Measurements from ENCODE around the gene EN2.
"Not testable (repeated sequence)": the region's sequence is repeated elsewhere in the genome, so short reads cannot be mapped to it uniquely, and the experiment has no call there.

The EN2 gene

DNA sequence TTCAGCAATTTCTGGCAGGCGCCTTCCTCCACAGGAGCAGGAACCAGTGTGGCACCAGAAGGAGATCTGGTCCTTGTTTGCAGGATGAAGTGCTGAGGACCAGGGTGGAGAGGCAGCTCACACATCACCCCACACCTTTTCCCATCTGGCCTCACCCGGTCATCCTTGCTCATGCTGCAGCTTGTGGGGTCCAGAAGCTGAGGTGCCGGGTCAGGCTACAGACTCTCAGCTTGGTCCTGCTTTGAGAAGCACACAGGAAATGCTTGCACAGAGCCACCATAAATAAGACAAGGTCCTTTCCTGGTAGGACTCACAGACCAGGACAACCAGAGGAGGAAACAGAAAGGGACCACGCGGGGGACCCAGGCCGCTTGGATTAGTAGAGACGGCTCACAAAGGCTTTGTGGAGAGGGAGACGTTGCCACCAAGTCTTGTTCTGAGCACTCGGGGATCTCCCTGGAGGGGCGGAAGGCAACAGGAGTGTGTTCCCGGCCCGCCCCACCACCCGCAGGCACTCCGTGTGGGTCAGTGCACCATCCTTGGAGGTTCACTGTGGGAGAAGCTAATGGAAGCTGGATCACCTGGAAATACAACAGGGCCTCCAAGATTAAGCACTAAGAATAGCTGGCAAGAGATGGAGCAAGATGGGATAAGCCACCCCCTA is 29.6 kb upstream of the EN2 start:
- Histone ChIP-seq H3K9ac (ENCODE audit: low read length) (no peak overlapping the region), H3K4me1 (ENCODE audit: control insufficient read depth, insufficient read depth, low read length) (no peaks in the 10 kb centered on the region), H3K27me3 (ENCODE audit: control insufficient read depth, insufficient read depth, low read length) (peaks cover 6% of the 10 kb centered on the region), H3K4me3 (ENCODE audit: low read length) (no peak overlapping the region), H3K36me3 (ENCODE audit: control insufficient read depth, insufficient read depth, low read length) (no peaks in the 10 kb centered on the region), H3K9me3 (ENCODE audit: control insufficient read depth, low read length) (no peaks in the 10 kb centered on the region)

DNA sequence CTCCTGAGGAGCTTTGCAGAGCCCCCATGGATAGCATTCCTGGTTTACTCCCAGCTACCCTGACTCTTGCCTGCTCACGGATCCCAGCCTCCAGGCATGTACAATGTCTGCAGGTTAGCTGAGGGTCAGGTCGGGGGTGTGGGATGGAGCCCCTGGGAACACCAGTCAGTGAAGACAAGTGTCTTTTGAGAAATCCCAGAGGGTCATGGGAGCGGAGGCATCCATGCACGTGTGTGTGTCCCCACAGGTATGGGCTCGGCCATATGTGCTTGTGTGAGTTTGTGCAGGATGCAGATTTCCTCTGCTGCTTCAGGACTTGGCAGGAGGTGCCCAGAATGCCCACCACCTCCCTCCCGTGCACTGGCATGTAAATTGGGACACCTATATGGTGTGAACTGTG is 28.3 kb upstream of the EN2 start:
- Histone ChIP-seq H3K36me3 (ENCODE audit: control insufficient read depth, insufficient read depth, low read length) (no peaks in the 10 kb centered on the region), H3K9ac (ENCODE audit: low read length) (no peak overlapping the region), H3K4me3 (ENCODE audit: low read length) (no peak overlapping the region), H3K27me3 (ENCODE audit: control insufficient read depth, insufficient read depth, low read length) (peaks cover 6% of the 10 kb centered on the region), H3K4me1 (ENCODE audit: control insufficient read depth, insufficient read depth, low read length) (no peaks in the 10 kb centered on the region), H3K9me3 (ENCODE audit: control insufficient read depth, low read length) (no peaks in the 10 kb centered on the region)

DNA sequence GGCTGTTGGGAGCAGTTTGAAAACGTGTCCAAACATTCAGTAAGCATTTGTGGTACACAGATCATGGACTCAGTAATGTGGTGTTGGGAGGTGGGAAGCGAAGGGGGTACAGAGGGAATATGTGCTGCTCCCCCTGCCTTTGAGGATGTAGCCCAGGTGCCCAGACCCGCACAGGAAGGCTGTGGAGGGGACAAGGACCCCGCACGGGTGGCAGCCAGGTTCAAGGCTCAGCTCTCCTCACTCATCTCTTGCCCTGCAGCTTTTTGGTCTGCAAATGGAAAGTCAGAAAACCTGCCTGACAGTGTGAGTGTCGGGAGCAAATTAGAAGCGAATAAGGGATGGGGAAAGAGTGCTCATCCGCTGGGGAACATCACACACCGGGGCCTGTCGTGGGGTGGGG is 27.3 kb upstream of the EN2 start:
- Histone ChIP-seq H3K9ac (ENCODE audit: low read length) (no peak overlapping the region), H3K27me3 (ENCODE audit: control insufficient read depth, insufficient read depth, low read length) (peaks cover 6% of the 10 kb centered on the region), H3K4me3 (ENCODE audit: low read length) (no peak overlapping the region), H3K4me1 (ENCODE audit: control insufficient read depth, insufficient read depth, low read length) (no peaks in the 10 kb centered on the region), H3K36me3 (ENCODE audit: control insufficient read depth, insufficient read depth, low read length) (no peaks in the 10 kb centered on the region), H3K9me3 (ENCODE audit: control insufficient read depth, low read length) (no peaks in the 10 kb centered on the region)

DNA sequence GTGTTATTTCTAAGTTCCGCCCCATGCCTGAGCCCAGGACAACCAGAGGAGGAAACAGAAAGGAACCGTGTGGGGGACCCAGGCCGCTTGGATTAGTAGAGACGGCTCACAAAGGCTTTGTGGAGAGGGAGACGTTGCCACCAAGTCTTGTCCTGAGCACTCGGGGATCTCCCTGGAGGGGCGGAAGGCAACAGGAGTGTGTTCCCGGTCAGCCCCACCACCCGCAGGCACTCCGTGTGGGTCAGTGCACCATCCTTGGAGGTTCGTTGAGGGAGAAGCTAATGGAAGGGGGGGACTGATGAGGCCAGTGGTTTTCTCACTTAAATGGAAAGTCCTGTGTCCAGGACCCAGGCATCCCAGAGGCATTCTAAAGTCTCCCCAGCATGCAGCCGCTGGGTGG is 26.7 kb upstream of the EN2 start:
- Histone ChIP-seq H3K36me3 (ENCODE audit: control insufficient read depth, insufficient read depth, low read length) (no peaks in the 10 kb centered on the region), H3K9ac (ENCODE audit: low read length) (no peak overlapping the region), H3K27me3 (ENCODE audit: control insufficient read depth, insufficient read depth, low read length) (peaks cover 8% of the 10 kb centered on the region), H3K4me3 (ENCODE audit: low read length) (no peak overlapping the region), H3K9me3 (ENCODE audit: control insufficient read depth, low read length) (no peaks in the 10 kb centered on the region), H3K4me1 (ENCODE audit: control insufficient read depth, insufficient read depth, low read length) (no peaks in the 10 kb centered on the region)

DNA sequence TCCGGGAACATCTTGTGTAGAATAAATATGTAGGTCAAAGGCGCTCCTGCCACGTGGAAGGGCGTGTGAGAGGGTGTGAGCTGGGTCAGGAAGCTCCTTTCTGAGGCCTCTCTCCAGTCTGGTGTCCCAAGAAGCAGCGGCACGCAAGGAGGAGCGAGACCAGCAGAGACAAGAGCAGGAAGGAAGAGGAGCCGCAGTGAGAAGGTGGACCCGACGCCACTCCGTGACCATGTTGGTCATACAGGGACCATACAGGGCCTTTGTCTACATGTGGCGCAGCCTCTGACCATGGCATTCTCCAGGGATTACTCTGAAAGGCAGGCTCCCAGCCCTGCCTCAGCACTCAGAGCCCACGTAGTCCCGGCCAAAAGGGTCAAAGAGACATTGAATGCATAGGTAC is 26.2 kb upstream of the EN2 start:
- Histone ChIP-seq H3K4me1 (ENCODE audit: control insufficient read depth, insufficient read depth, low read length) (no peaks in the 10 kb centered on the region), H3K4me3 (ENCODE audit: low read length) (no peak overlapping the region), H3K9me3 (ENCODE audit: control insufficient read depth, low read length) (no peaks in the 10 kb centered on the region), H3K27me3 (ENCODE audit: control insufficient read depth, insufficient read depth, low read length) (peaks cover 13% of the 10 kb centered on the region), H3K36me3 (ENCODE audit: control insufficient read depth, insufficient read depth, low read length) (no peaks in the 10 kb centered on the region), H3K9ac (ENCODE audit: low read length) (no peak overlapping the region)

DNA sequence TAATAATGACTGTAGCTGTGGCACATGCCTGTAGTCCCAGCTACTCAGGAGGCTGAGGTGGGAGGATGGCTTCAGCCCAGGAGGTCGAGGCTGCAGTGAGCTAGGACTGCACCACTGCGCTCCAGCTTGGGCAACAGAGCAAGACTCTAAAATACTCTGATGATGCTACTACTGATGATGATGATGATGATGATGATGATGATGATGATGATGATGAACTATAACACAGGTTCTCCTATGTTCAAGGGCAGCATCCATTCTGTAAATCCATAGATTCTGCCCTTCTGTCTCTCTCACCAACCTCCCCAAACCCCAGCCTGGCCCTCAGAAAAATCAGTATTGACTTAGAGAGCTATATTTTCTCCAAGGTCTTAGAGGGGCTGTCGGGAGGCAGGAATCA is 22.8 kb upstream of the EN2 start:
- no peak overlapping the region for H3K4me3 ChIP-seq (ENCODE audit: low read length)
- no peaks in the 10 kb centered on the region for H3K4me1 ChIP-seq (ENCODE audit: control insufficient read depth, insufficient read depth, low read length)
- H3K9me3 ChIP-seq (ENCODE audit: control insufficient read depth, low read length), result no peaks in the 10 kb centered on the region
- H3K9ac ChIP-seq (ENCODE audit: low read length), result no peak overlapping the region
- H3K36me3 ChIP-seq (ENCODE audit: control insufficient read depth, insufficient read depth, low read length), result no peaks in the 10 kb centered on the region
- peaks cover 41% of the 10 kb centered on the region for H3K27me3 ChIP-seq (ENCODE audit: control insufficient read depth, insufficient read depth, low read length)

DNA sequence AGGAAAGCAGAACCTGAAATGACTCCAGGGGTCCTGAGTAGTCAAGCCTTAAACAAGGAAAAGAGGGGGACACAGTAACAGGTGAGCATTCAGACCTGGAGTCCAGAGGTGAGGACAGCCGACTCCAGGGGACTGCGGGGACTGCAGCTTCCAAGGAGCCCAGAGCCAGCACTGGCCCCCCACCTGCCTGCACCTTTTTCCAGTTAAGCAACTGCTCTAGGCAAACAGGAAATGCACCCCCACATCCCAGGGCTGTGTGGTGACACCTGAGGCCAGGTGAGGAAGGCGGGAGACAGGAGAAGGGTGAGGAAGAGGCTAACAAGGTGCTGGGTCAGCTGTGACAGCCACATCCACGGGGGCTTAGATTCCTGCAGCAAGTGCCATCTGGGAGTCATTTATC is 20.1 kb upstream of the EN2 start:
- no peak overlapping the region for H3K9ac ChIP-seq (ENCODE audit: low read length)
- no peak overlapping the region for H3K4me3 ChIP-seq (ENCODE audit: low read length)
- peaks cover 54% of the 10 kb centered on the region for H3K27me3 ChIP-seq (ENCODE audit: control insufficient read depth, insufficient read depth, low read length)
- H3K4me1 ChIP-seq (ENCODE audit: control insufficient read depth, insufficient read depth, low read length), result no peaks in the 10 kb centered on the region
- H3K9me3 ChIP-seq (ENCODE audit: control insufficient read depth, low read length), result no peaks in the 10 kb centered on the region
- no peaks in the 10 kb centered on the region for H3K36me3 ChIP-seq (ENCODE audit: control insufficient read depth, insufficient read depth, low read length)

DNA sequence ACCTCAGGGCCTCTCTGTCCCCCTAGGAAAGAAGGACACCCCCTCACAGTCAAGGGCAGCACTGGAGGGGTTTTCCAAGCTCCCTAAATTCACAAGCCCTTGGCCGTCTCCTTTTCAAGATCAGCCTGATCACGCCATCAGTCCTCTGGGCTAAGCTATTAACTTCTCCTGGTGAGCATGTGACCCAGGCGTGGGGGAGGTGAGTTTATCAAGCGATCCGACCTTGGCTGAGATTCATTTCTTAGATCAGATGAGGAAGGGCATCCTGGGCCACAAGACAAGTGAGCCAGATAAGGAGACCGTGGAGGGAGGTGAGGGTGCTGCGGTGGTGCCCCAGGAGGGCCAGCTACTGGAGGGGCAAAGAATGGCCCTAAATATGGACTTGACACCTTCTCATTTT is 19.2 kb upstream of the EN2 start:
- H3K4me3 ChIP-seq (ENCODE audit: low read length), result no peak overlapping the region
- peaks cover 61% of the 10 kb centered on the region for H3K27me3 ChIP-seq (ENCODE audit: control insufficient read depth, insufficient read depth, low read length)
- H3K9me3 ChIP-seq (ENCODE audit: control insufficient read depth, low read length), result no peaks in the 10 kb centered on the region
- no peaks in the 10 kb centered on the region for H3K4me1 ChIP-seq (ENCODE audit: control insufficient read depth, insufficient read depth, low read length)
- no peak overlapping the region for H3K9ac ChIP-seq (ENCODE audit: low read length)
- no peaks in the 10 kb centered on the region for H3K36me3 ChIP-seq (ENCODE audit: control insufficient read depth, insufficient read depth, low read length)

DNA sequence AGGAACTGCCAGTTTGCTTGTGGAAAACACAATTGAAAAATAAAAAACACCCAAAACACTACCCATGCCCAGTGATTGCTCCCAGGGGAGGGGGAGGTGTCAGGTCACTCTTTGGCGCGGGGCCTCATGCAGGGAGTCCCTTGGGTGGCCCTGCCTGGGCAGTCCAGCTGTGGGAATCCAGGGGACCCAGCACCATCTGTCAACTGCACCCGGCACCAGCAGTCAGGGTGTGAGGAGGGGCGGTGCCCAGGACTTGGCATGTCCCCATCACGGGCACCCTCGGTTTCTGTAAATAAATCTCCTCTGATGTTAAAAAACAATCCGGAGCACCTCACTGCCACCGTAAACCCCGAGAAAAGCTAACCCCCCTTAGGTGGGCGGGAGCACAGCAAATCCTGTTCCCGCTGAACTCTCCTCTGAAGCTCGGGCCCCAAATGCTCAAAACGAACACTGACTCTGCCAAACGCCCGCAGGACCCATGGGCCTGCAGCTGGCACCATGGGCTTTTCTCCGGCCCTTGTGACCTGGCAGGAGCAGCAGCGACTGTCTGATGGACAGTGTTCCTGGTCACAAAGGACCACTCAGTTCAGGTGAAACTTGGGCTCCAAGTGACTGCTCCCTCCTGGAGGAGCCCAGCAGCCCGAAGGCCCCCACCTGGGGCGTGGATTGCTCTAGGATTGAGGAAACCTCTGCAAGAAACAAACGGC is 18.5 kb upstream of the EN2 start:
- Histone ChIP-seq H3K36me3 (ENCODE audit: control insufficient read depth, insufficient read depth, low read length) (no peaks in the 10 kb centered on the region), H3K9ac (ENCODE audit: low read length) (no peak overlapping the region), H3K27me3 (ENCODE audit: control insufficient read depth, insufficient read depth, low read length) (peaks cover 66% of the 10 kb centered on the region), H3K9me3 (ENCODE audit: control insufficient read depth, low read length) (no peaks in the 10 kb centered on the region), H3K4me3 (ENCODE audit: low read length) (no peak overlapping the region), H3K4me1 (ENCODE audit: control insufficient read depth, insufficient read depth, low read length) (no peaks in the 10 kb centered on the region)

DNA sequence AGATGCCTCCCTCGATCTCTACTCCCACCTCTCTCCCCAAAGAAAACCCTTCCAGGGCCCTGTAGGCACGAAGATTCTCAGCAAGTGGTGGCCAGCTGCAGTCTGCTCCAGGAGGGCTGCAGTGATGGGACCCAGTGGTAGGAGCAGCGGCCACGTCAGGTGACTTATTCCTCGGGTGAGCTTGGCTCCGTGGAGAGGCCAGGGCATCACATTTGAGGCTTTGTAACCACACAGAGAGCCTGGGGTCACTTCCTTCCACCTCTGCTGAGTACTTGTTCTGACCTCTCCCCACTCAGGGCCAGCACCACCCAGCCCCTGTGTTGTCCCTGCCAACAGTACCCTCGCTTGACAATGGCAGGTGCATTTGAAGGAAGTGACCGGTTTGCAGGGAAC is 17.9 kb upstream of the EN2 start:
- Histone ChIP-seq H3K9ac (ENCODE audit: low read length) (no peak overlapping the region), H3K4me1 (ENCODE audit: control insufficient read depth, insufficient read depth, low read length) (no peaks in the 10 kb centered on the region), H3K9me3 (ENCODE audit: control insufficient read depth, low read length) (no peaks in the 10 kb centered on the region), H3K27me3 (ENCODE audit: control insufficient read depth, insufficient read depth, low read length) (peaks cover 66% of the 10 kb centered on the region), H3K36me3 (ENCODE audit: control insufficient read depth, insufficient read depth, low read length) (no peaks in the 10 kb centered on the region), H3K4me3 (ENCODE audit: low read length) (no peak overlapping the region)

DNA sequence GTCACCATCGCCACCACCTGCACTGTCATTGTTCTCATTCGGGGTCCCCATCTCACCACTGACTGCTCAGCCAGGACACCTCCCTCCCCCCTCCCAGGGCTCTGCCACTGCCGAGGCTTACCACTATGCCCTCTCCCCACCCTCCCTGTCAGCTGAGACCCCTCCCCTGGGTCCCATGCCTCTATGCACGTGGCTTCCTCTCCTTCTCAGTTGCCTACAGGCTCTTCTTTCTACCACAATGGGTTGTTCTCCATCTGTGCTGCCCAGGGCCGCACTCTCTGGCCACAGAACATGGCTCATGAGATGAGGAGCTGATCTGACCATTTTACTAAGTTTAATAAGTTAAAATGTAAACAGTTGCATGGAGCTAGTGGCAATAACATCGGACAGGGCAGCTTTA is 16.1 kb upstream of the EN2 start:
- H3K36me3 ChIP-seq (ENCODE audit: control insufficient read depth, insufficient read depth, low read length), result no peaks in the 10 kb centered on the region
- no peaks in the 10 kb centered on the region for H3K4me1 ChIP-seq (ENCODE audit: control insufficient read depth, insufficient read depth, low read length)
- H3K9me3 ChIP-seq (ENCODE audit: control insufficient read depth, low read length), result no peaks in the 10 kb centered on the region
- no peak overlapping the region for H3K9ac ChIP-seq (ENCODE audit: low read length)
- peaks cover 63% of the 10 kb centered on the region for H3K27me3 ChIP-seq (ENCODE audit: control insufficient read depth, insufficient read depth, low read length)
- H3K4me3 ChIP-seq (ENCODE audit: low read length), result no peak overlapping the region

DNA sequence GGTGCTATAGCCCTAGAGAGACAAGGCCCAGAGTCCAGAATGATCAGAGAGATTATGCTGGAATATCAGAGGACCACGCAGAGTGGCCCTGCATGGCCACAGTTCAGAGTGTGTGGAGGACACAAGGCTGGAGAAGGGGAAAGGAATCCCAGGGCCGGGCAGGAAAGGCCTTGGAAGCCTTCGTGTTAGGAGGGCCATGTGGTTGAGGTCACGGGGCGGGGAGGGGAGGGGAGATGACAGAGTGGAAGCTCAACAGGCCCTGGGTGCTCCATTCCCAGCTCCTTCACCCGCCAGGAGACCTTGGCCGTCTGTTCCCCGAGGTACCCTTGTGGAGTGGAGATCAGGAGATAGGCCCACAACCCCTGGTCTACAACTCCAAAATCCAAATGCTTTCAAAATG is 13.2 kb upstream of the EN2 start:
- Histone ChIP-seq H3K36me3 (ENCODE audit: control insufficient read depth, insufficient read depth, low read length) (no peaks in the 10 kb centered on the region), H3K27me3 (ENCODE audit: control insufficient read depth, insufficient read depth, low read length) (peaks cover 66% of the 10 kb centered on the region), H3K4me1 (ENCODE audit: control insufficient read depth, insufficient read depth, low read length) (peaks cover 10% of the 10 kb centered on the region), H3K9me3 (ENCODE audit: control insufficient read depth, low read length) (no peaks in the 10 kb centered on the region), H3K9ac (ENCODE audit: low read length) (no peak overlapping the region), H3K4me3 (ENCODE audit: low read length) (no peak overlapping the region)

DNA sequence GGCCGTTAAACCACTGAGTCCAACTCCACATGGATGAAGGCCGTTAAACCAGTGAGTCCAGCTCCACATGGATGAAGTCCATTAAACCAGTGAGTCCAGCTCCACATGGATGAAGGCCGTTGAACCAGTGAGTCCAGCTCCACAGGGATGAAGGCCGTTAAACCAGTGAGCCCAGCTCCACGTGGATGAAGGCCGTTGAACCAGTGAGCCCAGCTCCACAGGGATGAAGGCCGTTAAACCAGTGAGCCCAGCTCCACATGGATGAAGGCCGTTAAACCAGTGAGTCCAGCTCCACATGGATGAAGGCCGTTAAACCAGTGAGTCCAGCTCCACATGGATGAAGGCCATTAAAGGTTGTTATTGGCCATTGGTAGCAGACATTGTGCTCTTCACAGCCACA is 12.3 kb upstream of the EN2 start:
- peaks cover 68% of the 10 kb centered on the region for H3K27me3 ChIP-seq (ENCODE audit: control insufficient read depth, insufficient read depth, low read length)
- H3K9me3 ChIP-seq (ENCODE audit: control insufficient read depth, low read length); H3K4me1 ChIP-seq (ENCODE audit: control insufficient read depth, insufficient read depth, low read length); H3K4me3 ChIP-seq (ENCODE audit: low read length); H3K9ac ChIP-seq (ENCODE audit: low read length); H3K36me3 ChIP-seq (ENCODE audit: control insufficient read depth, insufficient read depth, low read length): not testable (repeated sequence)
